PC-9 (cell line): ENCODE data around the gene ZNF865. TPM values are rescaled to one million over a fixed set of nuclear protein-coding genes. Genes with fewer than 3 reads are reported as not detected.

Experiments used
- BruUV-seq: library from RNA; stranded (reverse); fragments of 400-500 nt; replicated peaks from 2 replicates; lab custom pipeline; 2021; lab: Mats Ljungman, UMichigan
- CTCF ChIA-PET: fragments of 300-600 bp; sonication (Branson Sonifier 250); formaldehyde crosslinking; loops from one replicate; lab custom pipeline; 2022; ENCODE audit warnings: antibody characterized with exemption; lab: Charles Lee
- POLR2A ChIA-PET: fragments of 300-600 bp; sonication (Branson Sonifier 250); formaldehyde crosslinking; loops from one replicate; lab custom pipeline; 2022; ENCODE audit warnings: antibody characterized with exemption; ENCODE audit not compliant: unreplicated experiment; lab: Charles Lee
- DNase-seq, 2 experiments: peaks; one replicate each; pipeline versions ENCODE4 v3.0.0 to v3.0.0-alpha.2; 2015 to 2022; ENCODE audit warnings: mixed read lengths in 1 of 2
- H2AFZ ChIP-seq: fragments of 200-600 bp; sonication (generic); 2 replicates; pipeline ENCODE4 v1.8.1; 2017; ENCODE audit warnings: antibody characterized with exemption
- H3F3A ChIP-seq: fragments of 200-600 bp; sonication (generic); 2 replicates; pipeline ENCODE4 v1.8.1; 2017; ENCODE audit warnings: antibody characterized with exemption, mild to moderate bottlenecking, low read depth; ENCODE audit not compliant: insufficient read depth
- H3K27ac ChIP-seq: fragments of 200-600 bp; sonication (generic); 2 replicates; pipeline ENCODE4 v1.6.1; 2016; ENCODE audit warnings: mixed run types
- H3K27me3 ChIP-seq: fragments of 200-600 bp; sonication (generic); 2 replicates; pipeline ENCODE4 v1.6.1; 2016; ENCODE audit warnings: low read depth, mixed run types; ENCODE audit not compliant: insufficient read depth
- H3K36me3 ChIP-seq: fragments of 200-600 bp; sonication (generic); 2 replicates; pipeline ENCODE4 v1.6.1; 2016; ENCODE audit warnings: low read depth, mixed run types
- H3K4me1 ChIP-seq: fragments of 200-600 bp; sonication (generic); replicated peaks from 2 replicates; pipeline ENCODE4 v1.6.1; 2016; ENCODE audit warnings: mixed run types; ENCODE audit not compliant: insufficient read depth
- H3K4me2 ChIP-seq: fragments of 200-600 bp; sonication (generic); 2 replicates; pipeline ENCODE4 v1.6.1; 2017; ENCODE audit warnings: mixed run types
- H3K4me3 ChIP-seq: fragments of 200-600 bp; sonication (generic); 2 replicates; pipeline ENCODE4 v1.6.1; 2016; ENCODE audit warnings: mixed run types
- H3K79me2 ChIP-seq: fragments of 200-600 bp; sonication (generic); 2 replicates; pipeline ENCODE4 v1.6.1; 2017; ENCODE audit warnings: low read depth, mixed run types
- H3K9me2 ChIP-seq: fragments of 200-600 bp; sonication (generic); 2 replicates; pipeline ENCODE4 v1.8.1; 2017; ENCODE audit warnings: mild to moderate bottlenecking; ENCODE audit not compliant: insufficient read depth
- H3K9me3 ChIP-seq: fragments of 200-600 bp; sonication (generic); 2 replicates; pipeline ENCODE4 v1.8.1; 2016; ENCODE audit warnings: low read depth; ENCODE audit not compliant: insufficient read depth
- H4K20me1 ChIP-seq: fragments of 200-600 bp; sonication (generic); 2 replicates; pipeline ENCODE4 v1.8.1; 2017; ENCODE audit not compliant: insufficient read depth
- CTCF ChIP-seq: fragments of 200-600 bp; sonication (generic); conservative IDR thresholded peaks from 2 replicates; pipeline ENCODE4 v1.6.1; 2017; ENCODE audit warnings: mixed run types, antibody characterized with exemption, mild to moderate bottlenecking, moderate library complexity
- EZH2 ChIP-seq: fragments of 200-600 bp; sonication (generic); IDR thresholded peaks from 2 replicates; pipeline ENCODE4 v1.8.0; 2017; ENCODE audit warnings: antibody characterized with exemption, low read depth
- intact Hi-C: fragments of 100-400 bp; cut with micrococcal nuclease; formaldehyde crosslinking; loops from one replicate; pipeline ENCODE4 v1.10.0; 2022; ENCODE audit not compliant: unreplicated experiment
- total RNA-seq: library from RNA; stranded (reverse); gene quantifications from 2 replicates; pipeline ENCODE4 v1.2.3, GENCODE V29; 2021

ZNF865 gene
- total RNA-seq, 1 experiment from 2014 or later: 26.8 TPM

GRCh38 chr19:55609326-55609725 lies 3.9 kb downstream of the ZNF865 start:
- Histone ChIP-seq H3F3A (peaks cover 36% of the 10 kb centered on the region), H4K20me1 (peaks cover 50% of the 10 kb centered on the region), H3K9me3 (no peaks in the 10 kb centered on the region), H3K36me3 (peaks cover 12% of the 10 kb centered on the region; the same call in 1 of the 2 replicates), H3K9me2 (no peaks in the 10 kb centered on the region), H3K79me2 (peaks cover 40% of the 10 kb centered on the region), H3K4me1 (peaks cover 10% of the 10 kb centered on the region), H3K27ac (no peak overlapping the region), H3K4me2 (no peak overlapping the region), H3K4me3 (no peak overlapping the region), H2AFZ (no peak overlapping the region), H3K27me3 (no peaks in the 10 kb centered on the region)
- no peak for TF ChIP-seq EZH2
- no peak for TF ChIP-seq CTCF
- DNase-seq: peak in 1 of 2 experiments; percentile 20
- intact Hi-C loops: no loop called here
- BruUV-seq: no TSS peak
- POLR2A ChIA-PET: no interaction called here
- CTCF ChIA-PET: interaction anchor here (0.6 kb wide), 1 partner anchor 15 kb away, joined by 13 read pairs; the partner anchor contains the start of gene ZNF784

DNA sequence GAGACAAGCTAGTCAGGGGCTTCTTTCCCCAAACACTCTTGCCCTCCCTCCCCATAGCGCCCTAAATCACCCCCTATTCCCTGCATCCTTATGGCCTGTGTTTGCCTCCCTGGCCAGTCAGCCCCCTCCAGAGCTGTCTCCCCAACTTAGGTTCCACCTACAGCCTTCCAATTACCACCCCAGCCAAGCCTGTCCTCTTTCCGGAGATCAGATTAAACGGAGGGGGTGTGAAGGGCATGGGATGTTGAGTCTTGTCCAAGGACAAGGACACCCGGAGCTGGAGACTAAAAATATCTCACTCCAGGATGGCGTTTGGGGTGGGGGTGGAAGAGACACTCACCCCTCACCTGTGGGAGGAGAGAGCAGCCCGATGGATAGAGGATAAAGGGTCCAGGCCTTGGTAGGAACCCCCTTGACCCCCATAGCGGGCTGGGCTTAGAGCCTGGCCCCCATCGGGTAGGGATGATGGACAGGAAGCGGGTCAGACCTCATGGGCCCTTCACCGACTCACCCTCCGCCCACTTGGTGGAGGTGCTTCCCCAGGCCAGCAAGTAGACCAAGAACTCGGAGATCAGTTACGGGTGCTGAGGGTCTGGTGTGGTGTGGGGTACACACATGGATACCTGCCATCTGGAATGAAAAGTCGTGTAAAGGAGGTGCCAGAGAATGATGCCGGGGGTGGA lies 6.0 kb downstream of the ZNF865 start:
- DNase-seq: no peak
- H3F3A ChIP-seq: peaks cover 25% of the 10 kb centered on the region; the same call in 1 of the 2 replicates
- H3K9me2 ChIP-seq: no peaks in the 10 kb centered on the region
- H3K27me3 ChIP-seq: no peaks in the 10 kb centered on the region
- intact Hi-C loops: no loop called here
- no TSS peak for BruUV-seq
- H3K9me3 ChIP-seq: no peaks in the 10 kb centered on the region
- peaks cover 49% of the 10 kb centered on the region for H4K20me1 ChIP-seq
- no peak overlapping the region for H3K4me2 ChIP-seq
- H2AFZ ChIP-seq: no peak overlapping the region
- peaks cover 34% of the 10 kb centered on the region for H3K79me2 ChIP-seq
- ChIA-PET POLR2A (no interaction called here), CTCF (interaction anchor here (0.6 kb wide), 1 partner anchor 143 kb away, joined by 3 read pairs; no protein-coding TSS in a partner anchor)
- H3K4me1 ChIP-seq: peaks cover 6% of the 10 kb centered on the region
- no peak overlapping the region for H3K4me3 ChIP-seq
- peaks cover 12% of the 10 kb centered on the region; the same call in 1 of the 2 replicates for H3K36me3 ChIP-seq
- H3K27ac ChIP-seq: no peak overlapping the region
- TF ChIP-seq CTCF (no peak), EZH2 (no peak)

DNA sequence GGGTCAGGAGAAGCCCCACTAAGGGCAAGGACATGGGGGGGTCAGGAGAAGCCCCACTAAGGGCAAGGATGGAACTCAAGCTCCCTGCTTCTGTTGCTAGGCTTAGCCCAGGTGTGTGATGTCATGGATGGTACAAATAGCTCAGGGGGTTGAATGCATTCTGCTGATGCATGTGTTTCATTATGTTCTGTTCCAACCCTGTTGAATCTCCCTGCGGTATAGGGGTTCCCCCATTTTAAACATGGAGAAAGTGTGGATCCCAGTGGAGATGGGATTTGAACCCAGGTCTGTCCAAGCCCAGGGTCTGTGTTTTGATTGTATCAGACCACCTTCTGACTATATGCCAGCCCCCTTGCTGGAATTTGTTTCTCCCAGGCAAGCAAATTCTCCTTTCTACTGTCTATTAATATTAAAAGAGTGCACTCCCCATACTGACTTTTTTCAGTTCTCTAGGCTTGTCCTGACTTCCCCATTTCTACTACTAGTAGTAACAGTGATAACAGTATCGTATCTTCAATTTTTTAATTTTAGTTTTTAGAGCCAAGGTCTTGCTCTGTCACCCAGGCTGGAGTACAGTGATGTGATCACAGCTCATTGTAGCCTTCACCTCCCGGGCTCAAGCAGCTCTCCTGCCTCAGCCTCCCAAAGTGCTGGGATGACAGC lies 6.7 kb downstream of the ZNF865 start:
- Histone ChIP-seq H3K79me2 (peaks cover 27% of the 10 kb centered on the region), H3K9me3 (no peaks in the 10 kb centered on the region), H2AFZ (no peak overlapping the region), H3K4me3 (no peak overlapping the region), H3K4me2 (no peak overlapping the region), H3K9me2 (no peaks in the 10 kb centered on the region), H3K27ac (no peak overlapping the region), H4K20me1 (peaks cover 43% of the 10 kb centered on the region), H3K4me1 (no peaks in the 10 kb centered on the region; the same call in 1 of the 2 replicates), H3K27me3 (no peaks in the 10 kb centered on the region), H3K36me3 (peaks cover 12% of the 10 kb centered on the region; the same call in 1 of the 2 replicates), H3F3A (peaks cover 25% of the 10 kb centered on the region; the same call in 1 of the 2 replicates)
- ChIA-PET CTCF (no interaction called here), POLR2A (no interaction called here)
- DNase-seq: peak in 1 of 2 experiments; percentile 33
- BruUV-seq: no TSS peak
- intact Hi-C loops: no loop called here
- TF ChIP-seq CTCF (no peak), EZH2 (no peak)
